Superior temporal gyrus (tissue), 1 donor: ENCODE measurements around the gene NCSTN.
"Not testable (repeated sequence)": the region's sequence is repeated elsewhere in the genome, so short reads cannot be mapped to it uniquely, and the experiment has no call there.

Source experiments
- DNase-seq: peaks from one replicate; pipeline ENCODE4 v3.0.0-alpha.2; 2016; ENCODE audit errors: extremely low spot score

The NCSTN gene

GRCh38 chr1:160371346-160371631, 28.1 kb downstream of the NCSTN start:
- no peak for DNase-seq

GRCh38 chr1:160371756-160372155, 28.6 kb downstream of the NCSTN start:
- DNase-seq: no peak

- no peak for DNase-seq
These were observed 30.5 kb downstream of the NCSTN start for GRCh38 chr1:160373696-160374095.

GRCh38 chr1:160374306-160375110, 31.3 kb downstream of the NCSTN start:
- no peak for DNase-seq

GRCh38 chr1:160375788-160376524, 32.8 kb downstream of the NCSTN start:
- DNase-seq: peak; percentile 74

- peak; percentile 92 for DNase-seq
These were observed 33.4 kb downstream of the NCSTN start for GRCh38 chr1:160376525-160377131.

- no peak for DNase-seq
These were observed 34.5 kb downstream of the NCSTN start for GRCh38 chr1:160377585-160378206.

GRCh38 chr1:160384812-160385211, 41.6 kb downstream of the NCSTN start:
- not testable (repeated sequence) for DNase-seq

GRCh38 chr1:160388406-160388805, 45.2 kb downstream of the NCSTN start:
- DNase-seq: not testable (repeated sequence)

- DNase-seq: no peak
These were observed 51.5 kb downstream of the NCSTN start for GRCh38 chr1:160394673-160395072.

- no peak for DNase-seq
These were observed 54.5 kb downstream of the NCSTN start for GRCh38 chr1:160397651-160398050.

GRCh38 chr1:160398823-160399222, 55.6 kb downstream of the NCSTN start:
- DNase-seq: no peak

- no peak for DNase-seq
These were observed 56.5 kb downstream of the NCSTN start for GRCh38 chr1:160399544-160400222.

- peak; percentile 76 for DNase-seq
These were observed 57.1 kb downstream of the NCSTN start, which contains the start of gene VANGL2 for GRCh38 chr1:160400223-160400645. Gene VANGL2 (plus strand): TSS chr1:160400564. CDS start chr1:160415838, 15,274 bp downstream.

- no peak for DNase-seq
These were observed 57.7 kb downstream of the NCSTN start for GRCh38 chr1:160400646-160401486.

- peak; percentile 8 for DNase-seq
These were observed 58.3 kb downstream of the NCSTN start for GRCh38 chr1:160401487-160401805.

- DNase-seq: no peak
These were observed 59.0 kb downstream of the NCSTN start for GRCh38 chr1:160402001-160402795.

GRCh38 chr1:160403244-160403643, 60.1 kb downstream of the NCSTN start:
- no peak for DNase-seq

GRCh38 chr1:160404094-160404493, 60.9 kb downstream of the NCSTN start:
- DNase-seq: no peak

GRCh38 chr1:160405331-160405877, 62.2 kb downstream of the NCSTN start:
- DNase-seq: no peak
